GM10266 (cell line): ENCODE data around the gene TRA2A.
A peak's percentile ranks its signal among the peaks of the same experiment; 100 is the strongest.
"Not testable (repeated sequence)": the region's sequence is repeated elsewhere in the genome, so short reads cannot be mapped to it uniquely, and the experiment has no call there.

Experiments
- DNase-seq: peaks from one replicate; pipeline ENCODE4 v3.0.0; 2012; ENCODE audit errors: extremely low spot score
- TF ChIP-seq, protein P1 (sequence below): IDR thresholded peaks from 2 replicates; pipeline ENCODE4 v1.5.1; 2012; ENCODE audit warnings: mild to moderate bottlenecking, low read depth; ENCODE audit not compliant: control insufficient read depth, insufficient read depth; ENCODE audit errors: missing control alignments

Gene TRA2A

DNA sequence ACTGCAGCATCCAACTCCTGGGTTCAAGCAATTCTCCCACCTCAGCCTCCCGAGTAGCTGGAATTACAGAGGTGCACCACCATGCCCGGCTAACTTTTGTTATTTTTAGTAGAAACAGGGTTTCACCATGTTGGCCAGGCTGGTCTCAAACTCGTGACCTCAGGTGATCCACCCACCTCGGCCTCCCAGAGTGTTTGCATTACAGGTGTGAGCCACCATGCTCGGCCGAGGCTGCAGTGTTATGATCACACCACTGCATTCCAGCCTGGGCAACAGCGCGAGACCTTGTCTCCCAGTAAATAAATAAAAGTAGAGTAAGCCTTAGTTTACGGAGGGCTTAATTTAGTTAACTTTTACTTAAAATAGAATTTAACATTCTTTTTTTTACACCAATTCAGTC, 37.8 kb downstream of the TRA2A start:
- TF ChIP-seq, protein P1, sequence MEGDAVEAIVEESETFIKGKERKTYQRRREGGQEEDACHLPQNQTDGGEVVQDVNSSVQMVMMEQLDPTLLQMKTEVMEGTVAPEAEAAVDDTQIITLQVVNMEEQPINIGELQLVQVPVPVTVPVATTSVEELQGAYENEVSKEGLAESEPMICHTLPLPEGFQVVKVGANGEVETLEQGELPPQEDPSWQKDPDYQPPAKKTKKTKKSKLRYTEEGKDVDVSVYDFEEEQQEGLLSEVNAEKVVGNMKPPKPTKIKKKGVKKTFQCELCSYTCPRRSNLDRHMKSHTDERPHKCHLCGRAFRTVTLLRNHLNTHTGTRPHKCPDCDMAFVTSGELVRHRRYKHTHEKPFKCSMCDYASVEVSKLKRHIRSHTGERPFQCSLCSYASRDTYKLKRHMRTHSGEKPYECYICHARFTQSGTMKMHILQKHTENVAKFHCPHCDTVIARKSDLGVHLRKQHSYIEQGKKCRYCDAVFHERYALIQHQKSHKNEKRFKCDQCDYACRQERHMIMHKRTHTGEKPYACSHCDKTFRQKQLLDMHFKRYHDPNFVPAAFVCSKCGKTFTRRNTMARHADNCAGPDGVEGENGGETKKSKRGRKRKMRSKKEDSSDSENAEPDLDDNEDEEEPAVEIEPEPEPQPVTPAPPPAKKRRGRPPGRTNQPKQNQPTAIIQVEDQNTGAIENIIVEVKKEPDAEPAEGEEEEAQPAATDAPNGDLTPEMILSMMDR: no peak

DNA sequence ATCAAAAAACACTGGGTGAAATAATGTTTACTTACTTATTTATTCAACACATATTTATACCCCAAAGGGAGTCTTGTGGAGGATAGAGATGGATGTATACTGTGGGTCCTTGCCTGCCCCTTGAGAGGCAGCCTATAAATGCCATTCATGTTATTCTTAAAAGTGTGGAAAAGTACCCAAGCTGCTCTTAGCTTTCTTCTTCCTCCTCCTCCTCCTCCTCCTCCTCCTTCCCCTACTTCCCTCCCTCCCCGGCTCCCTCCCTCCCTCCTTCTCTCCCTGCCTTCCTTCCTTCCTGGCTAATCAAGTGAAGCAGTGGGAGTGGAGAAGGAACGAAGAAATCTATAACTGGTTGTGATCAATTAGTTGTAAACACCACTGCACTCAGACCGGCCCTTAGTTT, 40.3 kb downstream of the TRA2A start:
- DNase-seq: no peak
- TF ChIP-seq, protein P1: no peak

More for the DNA sequence above, 37.8 kb downstream of the TRA2A start:
- no peak for DNase-seq

GRCh38 chr7:23490357-23491135, 41.2 kb downstream of the TRA2A start:
- peak; percentile 69 for DNase-seq
- TF ChIP-seq, protein P1: no peak

DNA sequence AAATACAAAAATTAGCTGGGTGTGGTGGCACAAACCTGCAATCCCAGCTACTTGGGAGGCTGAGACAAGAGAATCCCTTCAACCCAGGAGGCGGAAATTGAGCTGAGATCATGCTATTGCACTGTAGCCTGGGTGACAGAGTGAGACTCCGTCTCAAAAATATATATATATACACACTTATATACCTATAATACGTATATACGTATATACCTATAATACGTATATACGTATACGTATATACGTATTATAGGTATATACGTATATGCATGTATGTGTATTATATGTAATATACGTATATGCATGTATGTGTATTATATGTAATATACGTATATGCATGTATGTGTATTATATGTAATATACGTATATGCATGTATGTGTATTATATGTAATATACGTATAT, 43.1 kb downstream of the TRA2A start:
- not testable (repeated sequence) for DNase-seq

DNA sequence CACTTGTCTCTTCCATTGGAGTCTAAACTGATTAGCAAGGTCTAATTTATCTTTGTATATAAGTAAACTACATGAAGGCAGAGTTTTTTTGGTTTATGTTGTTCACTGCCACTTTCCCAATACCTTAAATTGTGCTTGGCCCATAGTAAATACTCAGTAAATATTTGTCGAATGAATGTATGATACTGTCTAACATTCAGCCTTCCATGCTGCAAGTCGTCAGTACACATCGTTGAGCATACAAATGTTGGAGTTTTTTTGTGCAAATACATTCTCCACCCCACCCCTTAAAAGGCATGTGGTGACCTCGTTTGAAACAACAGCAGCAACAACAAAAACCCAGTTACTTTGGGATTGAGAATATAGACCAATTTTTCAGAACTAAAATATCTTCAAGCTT, 44.1 kb downstream of the TRA2A start:
- TF ChIP-seq, protein P1: no peak
- no peak for DNase-seq

DNA sequence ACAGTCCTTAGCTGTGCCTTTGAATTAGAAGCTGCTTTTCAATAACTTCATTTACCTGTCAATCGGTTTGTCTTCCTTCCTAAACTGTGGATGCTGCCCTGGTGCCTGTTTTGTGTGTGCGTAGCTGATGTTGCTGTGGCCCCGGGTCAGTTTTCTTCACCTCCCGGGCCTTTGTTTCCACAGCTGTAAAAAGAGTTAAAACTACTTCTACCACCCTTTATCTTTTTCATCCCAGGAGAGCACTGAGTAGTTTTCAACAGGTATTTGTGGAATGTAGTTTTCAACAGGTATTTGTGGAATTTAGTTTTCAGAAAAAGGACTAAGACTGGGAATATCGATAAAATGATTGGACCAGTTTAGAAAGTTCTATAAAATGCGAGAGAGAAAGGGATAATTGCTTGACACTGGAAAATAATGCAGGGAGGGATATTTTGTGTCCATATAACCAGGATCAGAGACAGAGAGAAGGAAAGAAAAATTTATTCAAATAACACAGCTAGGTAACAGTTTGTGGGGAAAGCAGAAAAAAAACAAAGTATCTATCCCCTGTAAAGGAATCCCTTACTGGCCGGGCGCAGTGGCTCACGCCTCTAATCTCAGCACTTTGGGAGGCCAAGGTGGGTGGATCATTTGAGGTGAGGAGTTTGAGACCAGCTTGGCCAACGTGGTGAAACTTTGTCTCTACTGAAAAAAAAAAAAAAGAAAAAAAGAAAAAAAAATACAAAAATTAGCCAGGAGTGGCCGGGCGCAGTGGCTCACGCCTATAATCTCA, 45.6 kb downstream of the TRA2A start:
- TF ChIP-seq, protein P1: no peak
- no peak for DNase-seq

- TF ChIP-seq, protein P1: no peak
- no peak for DNase-seq
Measured at GRCh38 chr7:23482686-23483085, 49.1 kb downstream of the TRA2A start.
